Measurements from ENCODE around the gene CHMP2A. TPM values are rescaled to one million over a fixed set of nuclear protein-coding genes. Genes with fewer than 3 reads are reported as not detected.

The CHMP2A gene
- total and polyA plus RNA-seq, 10 of the 15 experiments (the other 5 are each of a cell fraction or from before 2014, with no cell fraction given), result 69.5 to 172 (median 109) TPM

GRCh38 chr19:58516964-58517833 is 37.7 kb downstream of the CHMP2A start:
- SMC1A ChIA-PET (ENCODE audit: uncharacterized antibody, unreplicated experiment), result interaction anchor here (1.0 kb wide), 1 partner anchor 21 kb away, joined by 3 read pairs; no protein-coding TSS in a partner anchor
- H3K27ac ChIP-seq (ENCODE audit: control insufficient read depth, insufficient read depth), result no peak overlapping the region
- DNase-seq (ENCODE audit: low read depth, low spot score), result no peak
- H3K36me3 ChIP-seq (ENCODE audit: control insufficient read depth in 2 of 2, insufficient read depth in 2 of 2, low read length in 1 of 2), result peaks cover 0 to 8% of the 10 kb centered on the region in 2 experiments; a peak in 3 of 4 replicates
- H3K9ac ChIP-seq (ENCODE audit: control insufficient read depth, insufficient read depth, low read length), result no peak overlapping the region
- no peaks in the 10 kb centered on the region for H4K20me1 ChIP-seq (ENCODE audit: control insufficient read depth, insufficient read depth)
- CTCF ChIA-PET, result no interaction called here
- WGBS (ENCODE audit: insufficient coverage, insufficient replicate concordance, low lambda C conversion rate, missing lambda C conversion rate), result 94% methylated on average over 48 of the region's 65 CpGs
- RAD21 ChIA-PET (ENCODE audit: unreplicated experiment), result no interaction called here
- no peak overlapping the region for H2AFZ ChIP-seq (ENCODE audit: control insufficient read depth, low read depth, low read length)
- ATAC-seq, result no peak
- no peak for TF ChIP-seq STAT1 (conservative IDR thresholded peaks at IDR 0.05)
- TF ChIP-seq POLR2A (IDR thresholded peaks at IDR 0.05; ENCODE audit: low read depth, low read length), result peak; percentile 20; the same call in 1 of the 2 replicates
- no TSS peak for BruUV-seq (replicated peaks)
- no peaks in the 10 kb centered on the region for H3K27me3 ChIP-seq (replicated peaks in 1 of 2; ENCODE audit: control insufficient read depth in 2 of 2, insufficient read depth in 2 of 2, low read length in 1 of 2)
- H3K79me2 ChIP-seq (ENCODE audit: control insufficient read depth, insufficient read depth, low read length), result peaks cover 39% of the 10 kb centered on the region
- POLR2A ChIA-PET, result no interaction called here
- H3K4me3 ChIP-seq, result no peak overlapping the region
- peak overlapping the region; percentile 32 for H3K4me2 ChIP-seq (ENCODE audit: control insufficient read depth, insufficient read depth)
- FAIRE-seq, result no peak
- no peaks in the 10 kb centered on the region for H3K9me3 ChIP-seq (replicated peaks; ENCODE audit: control insufficient read depth, insufficient read depth, low read length)
- intact Hi-C loops (cut with micrococcal nuclease; ENCODE audit: unreplicated experiment), result loop anchor here (5.0 kb wide), 1 partner anchor 190 kb away; the partner anchor contains the start of gene ZSCAN22
- in situ Hi-C loops (cut with MboI), result no loop called here
- peaks cover 23% of the 10 kb centered on the region for H3K4me1 ChIP-seq (ENCODE audit: control insufficient read depth, insufficient read depth, low read length)

DNA sequence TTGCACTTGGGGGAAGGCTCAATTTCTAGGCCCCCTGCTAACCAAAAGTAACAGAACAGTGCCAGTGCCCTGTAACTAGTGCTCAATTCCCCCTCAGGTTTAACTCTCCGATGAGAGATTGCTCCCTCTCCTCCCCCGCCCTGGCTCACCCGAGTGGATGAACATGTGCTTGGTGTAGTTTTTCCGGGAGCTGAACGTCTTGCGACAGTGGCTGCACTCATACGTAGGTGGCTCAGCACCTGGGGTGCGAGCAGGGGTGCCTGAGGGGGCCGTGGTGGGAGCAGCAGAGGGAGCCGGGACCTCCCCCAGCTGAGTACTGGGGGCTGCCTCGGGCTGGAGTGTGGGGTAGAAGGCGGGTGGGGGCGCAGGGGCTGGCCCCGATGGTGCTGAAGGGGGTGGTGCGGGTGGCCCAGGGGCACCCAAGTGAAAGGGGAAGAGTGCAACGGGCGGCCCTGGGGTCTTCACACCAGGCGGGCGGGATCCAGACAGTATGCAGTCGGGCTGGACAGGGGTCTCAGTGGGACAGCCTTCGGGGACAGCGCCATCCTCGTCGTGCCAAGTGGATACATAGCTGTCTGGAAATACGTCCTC is 38.6 kb downstream of the CHMP2A start:
- H3K27me3 ChIP-seq (replicated peaks in 1 of 2; ENCODE audit: control insufficient read depth in 2 of 2, insufficient read depth in 2 of 2, low read length in 1 of 2), result no peaks in the 10 kb centered on the region
- DNase-seq (ENCODE audit: low read depth, low spot score) (no peak), FAIRE-seq (no peak), ATAC-seq (no peak)
- no peak overlapping the region for H3K4me2 ChIP-seq (ENCODE audit: control insufficient read depth, insufficient read depth)
- no peak overlapping the region for H3K9ac ChIP-seq (ENCODE audit: control insufficient read depth, insufficient read depth, low read length)
- peaks cover 39% of the 10 kb centered on the region for H3K79me2 ChIP-seq (ENCODE audit: control insufficient read depth, insufficient read depth, low read length)
- H4K20me1 ChIP-seq (ENCODE audit: control insufficient read depth, insufficient read depth), result no peaks in the 10 kb centered on the region
- H3K4me3 ChIP-seq, result no peak overlapping the region
- WGBS (ENCODE audit: insufficient coverage, insufficient replicate concordance, low lambda C conversion rate, missing lambda C conversion rate), result 93% methylated on average over 19 of the region's 25 CpGs
- ChIA-PET RAD21 (ENCODE audit: unreplicated experiment) (no interaction called here), SMC1A (ENCODE audit: uncharacterized antibody, unreplicated experiment) (interaction anchor here (1.0 kb wide), 1 partner anchor 21 kb away, joined by 3 read pairs; no protein-coding TSS in a partner anchor), CTCF (no interaction called here), POLR2A (no interaction called here)
- H3K27ac ChIP-seq (ENCODE audit: control insufficient read depth, insufficient read depth), result no peak overlapping the region
- no peaks in the 10 kb centered on the region for H3K9me3 ChIP-seq (replicated peaks; ENCODE audit: control insufficient read depth, insufficient read depth, low read length)
- intact Hi-C loops (cut with micrococcal nuclease; ENCODE audit: unreplicated experiment), result loop anchor here (5.0 kb wide), 1 partner anchor 189 kb away; the partner anchor contains the start of gene ZSCAN22
- no TSS peak for BruUV-seq (replicated peaks)
- H3K36me3 ChIP-seq (ENCODE audit: control insufficient read depth in 2 of 2, insufficient read depth in 2 of 2, low read length in 1 of 2), result peaks cover 0 to 8% of the 10 kb centered on the region in 2 experiments; a peak in 3 of 4 replicates
- in situ Hi-C loops (cut with MboI), result no loop called here
- H2AFZ ChIP-seq (ENCODE audit: control insufficient read depth, low read depth, low read length), result no peak overlapping the region
- H3K4me1 ChIP-seq (ENCODE audit: control insufficient read depth, insufficient read depth, low read length), result peaks cover 23% of the 10 kb centered on the region
- TF ChIP-seq ZNF24 (IDR thresholded peaks at IDR 0.05), result no peak
- no peak for TF ChIP-seq CEBPZ (IDR thresholded peaks at IDR 0.05; ENCODE audit: low read depth, low read length)

Measured in GM12878 (cell line).